WTC11 (cell line): Measurements from ENCODE around the gene C3orf85. TPM values are rescaled to one million over a fixed set of nuclear protein-coding genes. Genes with fewer than 3 reads are reported as not detected.

Experiments
- ATAC-seq: fragments of 200-7000 bp; cut with Tn5 transposase; 2 replicates; pipeline ENCODE4 v1.10.0; 2021; ENCODE audit warnings: mild to moderate bottlenecking, moderate library complexity
- CTCF ChIA-PET: fragments of 300-600 bp; sonication (Branson Sonifier 250); formaldehyde crosslinking; loops from one replicate; lab custom pipeline; 2021; ENCODE audit warnings: antibody characterized with exemption; lab: Charles Lee
- POLR2A ChIA-PET: fragments of 350-600 bp; sonication (Branson Sonifier 250); formaldehyde crosslinking; loops from one replicate; lab custom pipeline; 2021; ENCODE audit warnings: antibody characterized with exemption; lab: Charles Lee
- DNase-seq: peaks from one replicate; pipeline ENCODE4 v3.0.0; 2021; ENCODE audit warnings: low spot score
- H3K27ac Mint-ChIP-seq: 2 replicates; pipeline ENCODE4 v1.8.0; 2021; ENCODE audit warnings: mixed read lengths
- H3K27me3 Mint-ChIP-seq: 2 replicates; pipeline ENCODE4 v1.8.0; 2021; ENCODE audit warnings: low read depth, mild to moderate bottlenecking, moderate library complexity, mixed read lengths
- H3K36me3 Mint-ChIP-seq: 2 replicates; pipeline ENCODE4 v1.8.0; 2021; ENCODE audit warnings: mixed read lengths
- H3K4me1 Mint-ChIP-seq: 2 replicates; pipeline ENCODE4 v1.8.0; 2022; ENCODE audit warnings: mixed read lengths
- H3K4me3 Mint-ChIP-seq: 2 replicates; pipeline ENCODE4 v1.8.0; 2021; ENCODE audit warnings: mild to moderate bottlenecking, moderate library complexity, mixed read lengths
- H3K9me3 Mint-ChIP-seq: 2 replicates; pipeline ENCODE4 v1.8.0; 2021; ENCODE audit warnings: mixed read lengths
- AFF4 ChIP-seq: sonication (generic); formaldehyde crosslinking; IDR thresholded peaks from 2 replicates; pipeline ENCODE4 v1.8.1; 2023; ENCODE audit warnings: mild to moderate bottlenecking, missing genetic modification reagents, borderline replicate concordance
- ATF6 ChIP-seq: sonication (generic); formaldehyde crosslinking; IDR thresholded peaks from 2 replicates; pipeline ENCODE4 v1.8.1; 2023; ENCODE audit warnings: mild to moderate bottlenecking, missing genetic modification reagents
- CBFB ChIP-seq: sonication (generic); formaldehyde crosslinking; IDR thresholded peaks from 2 replicates; pipeline ENCODE4 v1.8.1; 2022; ENCODE audit warnings: mild to moderate bottlenecking, low read depth, missing genetic modification reagents
- CTCF ChIP-seq: fragments of 200-600 bp; IDR thresholded peaks from 2 replicates; pipeline ENCODE4 v1.8.0; 2022; ENCODE audit warnings: antibody characterized with exemption
- EMX1 ChIP-seq: fragments of 250-450 bp; sonication (Bioruptor Pico); IDR thresholded peaks from 2 replicates; pipeline ENCODE4 v1.8.0; 2021; ENCODE audit warnings: mild to moderate bottlenecking
- GRHL2 ChIP-seq: fragments of 250-450 bp; sonication (Bioruptor Pico); IDR thresholded peaks from 2 replicates; pipeline ENCODE4 v1.8.0; 2022; ENCODE audit warnings: mild to moderate bottlenecking, moderate library complexity; ENCODE audit not compliant: insufficient replicate concordance, severe bottlenecking
- GTF2I ChIP-seq: fragments of 250-450 bp; sonication (Bioruptor Pico); conservative IDR thresholded peaks from 2 replicates; pipeline ENCODE4 v1.4.0; 2021; ENCODE audit warnings: mild to moderate bottlenecking
- HMGA2 ChIP-seq: fragments of 250-450 bp; sonication (Bioruptor Pico); IDR thresholded peaks from 2 replicates; pipeline ENCODE4 v1.4.0; 2021; ENCODE audit warnings: mild to moderate bottlenecking, moderate library complexity
- JUN ChIP-seq: sonication (generic); formaldehyde crosslinking; IDR thresholded peaks from 2 replicates; pipeline ENCODE4 v1.8.0; 2023; ENCODE audit warnings: mild to moderate bottlenecking, missing genetic modification reagents
- NFYB ChIP-seq: sonication (generic); formaldehyde crosslinking; conservative IDR thresholded peaks from 2 replicates; pipeline ENCODE4 v1.8.0; 2022; ENCODE audit warnings: low read depth, missing genetic modification reagents
- OVOL2 ChIP-seq: fragments of 250-450 bp; sonication (Bioruptor Pico); IDR thresholded peaks from 2 replicates; pipeline ENCODE4 v1.9.0; 2021; ENCODE audit warnings: mild to moderate bottlenecking, borderline replicate concordance
- PRDM15 ChIP-seq: sonication (generic); formaldehyde crosslinking; IDR thresholded peaks from 2 replicates; pipeline ENCODE4 v1.8.0; 2022; ENCODE audit warnings: missing genetic modification reagents
- RORB ChIP-seq: fragments of 250-450 bp; sonication (Bioruptor Pico); IDR thresholded peaks from 2 replicates; pipeline ENCODE4 v1.9.0; 2021; ENCODE audit warnings: mild to moderate bottlenecking
- SP1 ChIP-seq: sonication (generic); formaldehyde crosslinking; conservative IDR thresholded peaks from 2 replicates; pipeline ENCODE4 v1.8.1; 2022; ENCODE audit warnings: missing genetic modification reagents
- TCF7 ChIP-seq: sonication (generic); formaldehyde crosslinking; IDR thresholded peaks from 2 replicates; pipeline ENCODE4 v1.8.0; 2022; ENCODE audit warnings: mild to moderate bottlenecking, low read depth, missing genetic modification reagents, moderate library complexity
- TP53 ChIP-seq: sonication (generic); formaldehyde crosslinking; IDR thresholded peaks from 2 replicates; pipeline ENCODE4 v1.8.1; 2023; ENCODE audit warnings: mild to moderate bottlenecking, missing genetic modification reagents
- USF2 ChIP-seq: sonication (generic); formaldehyde crosslinking; IDR thresholded peaks from 2 replicates; pipeline ENCODE4 v1.8.1; 2023; ENCODE audit warnings: mild to moderate bottlenecking, missing genetic modification reagents, moderate library complexity
- ZNF219 ChIP-seq: sonication (generic); formaldehyde crosslinking; IDR thresholded peaks from 2 replicates; pipeline ENCODE4 v1.8.0; 2023; ENCODE audit warnings: missing genetic modification reagents, mild to moderate bottlenecking, borderline replicate concordance
- ZNF263 ChIP-seq: sonication (generic); formaldehyde crosslinking; IDR thresholded peaks from 2 replicates; pipeline ENCODE4 v1.8.1; 2022; ENCODE audit warnings: low read depth, mild to moderate bottlenecking, moderate library complexity, missing genetic modification reagents
- ZNF396 ChIP-seq: fragments of 250-450 bp; sonication (Bioruptor Pico); IDR thresholded peaks from 2 replicates; pipeline ENCODE4 v1.8.0; 2021; ENCODE audit warnings: mild to moderate bottlenecking, moderate library complexity, borderline replicate concordance
- ZNF423 ChIP-seq: fragments of 250-450 bp; sonication (Bioruptor Pico); IDR thresholded peaks from 2 replicates; pipeline ENCODE4 v2.1.2; 2022; ENCODE audit warnings: mild to moderate bottlenecking, moderate library complexity
- total RNA-seq: library from RNA; stranded (reverse); gene quantifications from 3 replicates; pipeline ENCODE4 v1.2.3, GENCODE V29; 2021
- TF ChIP-seq, protein P1 (sequence below): sonication (generic); formaldehyde crosslinking; IDR thresholded peaks from 2 replicates; pipeline ENCODE4 v1.8.1; 2023; ENCODE audit warnings: mild to moderate bottlenecking, missing genetic modification reagents, moderate library complexity

C3orf85 gene
- total RNA-seq, 1 experiment from 2014 or later: not detected

DNA sequence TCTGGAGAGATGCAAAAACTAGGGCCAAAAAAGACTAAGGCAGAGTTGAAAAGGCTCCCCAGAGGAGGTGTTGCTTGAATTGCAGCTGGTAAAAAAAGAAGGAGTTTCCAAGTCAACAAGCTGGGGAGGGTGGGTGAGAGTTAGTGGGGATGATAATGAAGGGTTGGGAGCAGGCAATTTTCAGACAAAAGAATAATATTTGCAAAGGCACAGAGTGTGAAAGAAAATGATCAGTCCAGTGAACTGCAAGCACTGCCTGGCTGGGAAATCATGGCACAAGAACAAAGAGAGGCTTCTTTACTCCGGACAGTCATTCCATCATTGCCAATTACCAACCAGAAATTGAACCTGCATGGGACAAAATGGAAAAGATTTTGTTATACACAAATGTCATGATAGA is 42.2 kb downstream of the C3orf85 start:
- ChIA-PET POLR2A (no interaction called here), CTCF (no interaction called here)
- TF ChIP-seq EMX1 (no peak), CBFB (CRISPR knock-in tag) (no peak), ZNF219 (CRISPR knock-in tag) (no peak), ATF6 (CRISPR knock-in tag) (no peak), TCF7 (CRISPR knock-in tag) (no peak), ZNF396 (CRISPR knock-in tag) (no peak), USF2 (no peak), RORB (CRISPR knock-in tag) (no peak), OVOL2 (no peak), ZNF423 (CRISPR knock-in tag) (no peak), NFYB (CRISPR knock-in tag) (no peak), GRHL2 (CRISPR knock-in tag) (no peak)
- H3K27me3 Mint-ChIP-seq: no peaks in the 10 kb centered on the region; the same call in 1 of the 2 replicates
- peaks cover 14% of the 10 kb centered on the region for H3K4me1 Mint-ChIP-seq
- H3K36me3 Mint-ChIP-seq: no peaks in the 10 kb centered on the region
- ATAC-seq (no peak), DNase-seq (no peak)
- no peak overlapping the region for H3K27ac Mint-ChIP-seq
- H3K4me3 Mint-ChIP-seq: no peak overlapping the region
- peaks cover 3% of the 10 kb centered on the region; the same call in 1 of the 2 replicates for H3K9me3 Mint-ChIP-seq

DNA sequence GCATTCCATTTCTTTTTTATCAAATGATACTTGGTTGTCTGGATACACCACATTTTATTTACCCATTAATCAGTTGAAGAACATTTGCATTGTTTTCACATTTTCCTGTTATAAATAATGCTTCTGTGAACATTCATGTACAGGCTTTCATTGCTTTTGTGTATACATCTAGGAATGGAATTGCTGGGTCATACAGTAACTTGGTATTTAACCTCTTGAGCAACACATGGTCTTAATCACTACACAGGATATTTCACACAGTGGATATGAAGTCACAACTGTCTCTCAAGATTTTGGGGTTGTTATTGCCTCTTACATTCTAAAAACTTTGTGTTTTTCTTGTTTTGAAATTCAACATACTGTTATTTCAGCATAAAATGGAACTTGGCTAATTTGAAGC is 48.2 kb downstream of the C3orf85 start:
- no peak overlapping the region for H3K27ac Mint-ChIP-seq
- peaks cover 3% of the 10 kb centered on the region; the same call in 1 of the 2 replicates for H3K36me3 Mint-ChIP-seq
- H3K4me1 Mint-ChIP-seq: peaks cover 25% of the 10 kb centered on the region
- ATAC-seq (no peak), DNase-seq (no peak)
- H3K4me3 Mint-ChIP-seq: no peak overlapping the region
- no peaks in the 10 kb centered on the region; the same call in 1 of the 2 replicates for H3K27me3 Mint-ChIP-seq
- ChIA-PET POLR2A (interaction anchor here (0.5 kb wide), 1 partner anchor 72 kb away, joined by 3 read pairs; no protein-coding TSS in a partner anchor), CTCF (no interaction called here)
- peaks cover 4% of the 10 kb centered on the region; the same call in 1 of the 2 replicates for H3K9me3 Mint-ChIP-seq
- no peak for TF ChIP-seq JUN
- TF ChIP-seq, protein P1, sequence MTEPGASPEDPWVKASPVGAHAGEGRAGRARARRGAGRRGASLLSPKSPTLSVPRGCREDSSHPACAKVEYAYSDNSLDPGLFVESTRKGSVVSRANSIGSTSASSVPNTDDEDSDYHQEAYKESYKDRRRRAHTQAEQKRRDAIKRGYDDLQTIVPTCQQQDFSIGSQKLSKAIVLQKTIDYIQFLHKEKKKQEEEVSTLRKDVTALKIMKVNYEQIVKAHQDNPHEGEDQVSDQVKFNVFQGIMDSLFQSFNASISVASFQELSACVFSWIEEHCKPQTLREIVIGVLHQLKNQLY (CRISPR knock-in tag): no peak
- TF ChIP-seq CBFB (CRISPR knock-in tag): no peak
- no peak for TF ChIP-seq PRDM15
- no peak for TF ChIP-seq GTF2I (CRISPR knock-in tag)
- TF ChIP-seq SP1 (CRISPR knock-in tag): no peak
- TF ChIP-seq ZNF263: no peak
- no peak for TF ChIP-seq AFF4
- no peak for TF ChIP-seq TP53 (CRISPR knock-in tag)
- TF ChIP-seq CTCF: no peak
- no peak for TF ChIP-seq EMX1
- no peak for TF ChIP-seq HMGA2 (CRISPR knock-in tag)
